Measurements from ENCODE around the gene DPYSL5. TPM values are rescaled to one million over a fixed set of nuclear protein-coding genes. Genes with fewer than 3 reads are reported as not detected.

Gene DPYSL5
- total and polyA plus RNA-seq, 2 of the 8 experiments (the other 6 are each of a cell fraction or from before 2014, with no cell fraction given) = 11.9 to 16.4 TPM

GRCh38 chr2:26942543-26943295 is 94.8 kb downstream of the DPYSL5 start:
- Histone ChIP-seq H3K79me1 (ENCODE audit: low read depth, low read length) (no peaks in the 10 kb centered on the region), H2BK15ac (ENCODE audit: low read length) (0 out of 2 replicates have a peak overlapping the region, but pooled peaks have one; percentile 3), H3K9ac (replicated peaks in 1 of 4; ENCODE audit: extremely low read depth in 1 of 4, low read depth in 3 of 4, low read length in 3 of 4) (no peak overlapping the region), H4K20me1 (replicated peaks in 1 of 2; ENCODE audit: control insufficient read depth in 1 of 2, insufficient read depth in 2 of 2, low read length in 2 of 2) (peaks cover 0 to 2% of the 10 kb centered on the region in 2 experiments), H3K4me1 (replicated peaks in 1 of 4; ENCODE audit: control insufficient read depth in 3 of 4, insufficient read depth in 4 of 4, low read length in 3 of 4) (peaks cover 2 to 23% (median 7%) of the 10 kb centered on the region in 4 experiments), H3K4me2 (ENCODE audit: insufficient read depth in 1 of 2, low read depth in 2 of 2, low read length in 2 of 2) (peak overlapping the region; percentile 78 to 83), H3K36me3 (ENCODE audit: control insufficient read depth in 2 of 4, insufficient read depth in 4 of 4, low read length in 3 of 4) (no peaks in the 10 kb centered on the region; a peak in 2 of 8 replicates), H3K23me2 (ENCODE audit: low read depth, low read length) (peaks cover 4% of the 10 kb centered on the region), H3K4ac (replicated peaks; ENCODE audit: insufficient read length, low read depth, low read length) (no peak overlapping the region), H4K91ac (replicated peaks; ENCODE audit: insufficient read length, low read length) (no peak overlapping the region), H3K27me3 (replicated peaks in 1 of 4; ENCODE audit: control insufficient read depth in 3 of 4, extremely low read depth in 1 of 4, insufficient read depth in 3 of 4, low read length in 3 of 4) (peaks cover 0 to 3% (median 0%) of the 10 kb centered on the region in 4 experiments; a peak in 1 of 7 replicates), H3K18ac (ENCODE audit: extremely low read depth, low read length) (peak overlapping the region; percentile 55), H2AFZ (ENCODE audit: low read length) (no peak overlapping the region), H2BK20ac (ENCODE audit: low read length) (no peak overlapping the region), H3K4me3 (ENCODE audit: extremely low read depth in 1 of 4, insufficient read depth in 2 of 4, low read depth in 3 of 4, low read length in 4 of 4) (peak overlapping the region; percentile 37 to 59 (median 40); a peak in 7 of 8 replicates), H2BK12ac (ENCODE audit: low read depth, low read length) (no peak overlapping the region; the same call in 1 of the 2 replicates), H2AK5ac (ENCODE audit: low read depth, low read length) (no peak overlapping the region), H3K27ac (ENCODE audit: low read depth, low read length) (no peak overlapping the region), H3K56ac (replicated peaks; ENCODE audit: insufficient read length, low read depth, low read length) (no peak overlapping the region), H2BK5ac (ENCODE audit: low read depth, low read length) (no peak overlapping the region), H2BK120ac (replicated peaks; ENCODE audit: low read depth, low read length) (no peak overlapping the region), H3K23ac (ENCODE audit: insufficient read length) (no peak overlapping the region), H3K9me3 (ENCODE audit: insufficient read depth in 2 of 2, low read depth in 1 of 2, low read length in 1 of 2) (no peaks in the 10 kb centered on the region), H3K79me2 (ENCODE audit: control insufficient read depth in 1 of 2, insufficient read depth in 2 of 2, low read length in 2 of 2) (no peaks in the 10 kb centered on the region), H3K14ac (ENCODE audit: insufficient read length) (no peak overlapping the region), H4K8ac (ENCODE audit: extremely low read depth, insufficient read depth, low read length) (no peak overlapping the region), H4K5ac (ENCODE audit: insufficient read length, low read depth, low read length) (no peak overlapping the region)
- WGBS, 2 experiments (ENCODE audit: extremely low coverage in 1 of 2, insufficient coverage in 1 of 2, insufficient read length in 1 of 2, insufficient replicate concordance in 2 of 2, low coverage in 1 of 2, low lambda C conversion rate in 2 of 2, missing lambda C conversion rate in 1 of 2) = 24% methylated on average over 28 of the region's 28 CpGs; no CpG with 5 or more reads in 1 of the 2 experiments
- ChIA-PET CTCF (ENCODE audit: partially characterized antibody) (interaction anchor here (0.7 to 9.7 kb wide), 50 partner anchors 9 to 330 kb away, joined by 3 to 235 read pairs (median 5); partner anchors contain the start of genes DPYSL5 and MAPRE3), POLR2A (ENCODE audit: partially characterized antibody) (interaction anchor here (1.2 to 2.1 kb wide), 4 partner anchors 10 to 97 kb away, joined by 3 to 10 read pairs (median 5); partner anchors contain the start of gene DPYSL5)
- peak; percentile 69 to 91 for DNase-seq (ENCODE audit: low read depth in 1 of 2, low spot score in 2 of 2)
- FAIRE-seq = peak; percentile 94
- TF ChIP-seq CTBP2 (IDR thresholded peaks at IDR 0.05; ENCODE audit: borderline replicate concordance, insufficient read depth, insufficient read length, low read length) (no peak), MAX (IDR thresholded peaks at IDR 0.05) (no peak; the same call in 1 of the 2 replicates), ASH2L (IDR thresholded peaks at IDR 0.05; ENCODE audit: low read length) (peak; percentile 88), KDM5A (IDR thresholded peaks at IDR 0.05; ENCODE audit: low read length) (no peak), EP300 (IDR thresholded peaks at IDR 0.05; ENCODE audit: borderline replicate concordance in 1 of 2, low read depth in 2 of 2, low read length in 2 of 2) (no peak), ATF3 (IDR thresholded peaks at IDR 0.05; ENCODE audit: insufficient read depth, low read depth, low read length) (no peak), ATF2 (IDR thresholded peaks at IDR 0.05; ENCODE audit: low read length) (no peak), SP4 (IDR thresholded peaks at IDR 0.05; ENCODE audit: low read length) (no peak)
